Measurements from ENCODE around the gene NLN.

DNA sequence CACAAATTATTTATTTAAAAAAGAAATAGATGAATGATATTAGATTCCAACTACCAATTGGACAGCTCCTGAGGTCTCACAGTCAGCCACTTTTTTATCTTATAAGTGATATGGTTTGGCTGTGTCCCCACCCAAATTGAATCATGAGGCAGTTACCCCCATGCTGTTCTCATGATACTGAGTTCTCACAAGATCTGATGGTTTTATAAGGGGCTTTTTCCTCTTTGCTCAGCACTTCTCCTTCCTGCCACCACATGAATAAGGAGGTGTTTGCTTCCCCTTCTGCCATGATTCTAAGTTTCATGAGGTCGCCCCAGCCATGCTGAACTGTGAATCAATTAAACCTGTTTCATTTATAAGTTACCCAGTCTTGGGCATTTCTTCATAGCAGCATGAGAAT is 12.9 kb downstream of the NLN start:
- TF ChIP-seq POLR2A (IDR thresholded peaks at IDR 0.05) (no peak), CTCF (IDR thresholded peaks at IDR 0.05) (no peak)
